ENCODE data around the gene TUT1.
"Not testable (repeated sequence)": the region's sequence is repeated elsewhere in the genome, so short reads cannot be mapped to it uniquely, and the experiment has no call there.

The TUT1 gene

GRCh38 chr11:62556108-62556874 lies 35.0 kb downstream of the TUT1 start:
- peak; percentile 85 for DNase-seq (ENCODE audit: low read depth in 2 of 2)

GRCh38 chr11:62555464-62556107 lies 35.7 kb downstream of the TUT1 start:
- no peak for DNase-seq (ENCODE audit: low read depth in 2 of 2)

- DNase-seq (ENCODE audit: low read depth in 2 of 2) = no peak
These were observed 36.7 kb downstream of the TUT1 start for GRCh38 chr11:62554387-62555167.

GRCh38 chr11:62553839-62554361 lies 37.4 kb downstream of the TUT1 start:
- DNase-seq (ENCODE audit: low read depth in 2 of 2) = peak; percentile 56 to 63

- DNase-seq (ENCODE audit: low read depth in 2 of 2) = peak; percentile 81 to 82
These were observed 38.1 kb downstream of the TUT1 start for GRCh38 chr11:62553080-62553838.

GRCh38 chr11:62552485-62553079 lies 38.7 kb downstream of the TUT1 start:
- DNase-seq (ENCODE audit: low read depth in 2 of 2) = no peak

- DNase-seq (ENCODE audit: low read depth in 2 of 2) = not testable (repeated sequence)
These were observed 40.8 kb downstream of the TUT1 start for GRCh38 chr11:62550478-62550877.

- no peak for DNase-seq (ENCODE audit: low read depth in 2 of 2)
These were observed 42.6 kb downstream of the TUT1 start for GRCh38 chr11:62548545-62549335.

- no peak for DNase-seq (ENCODE audit: low read depth in 2 of 2)
These were observed 43.5 kb downstream of the TUT1 start for GRCh38 chr11:62547691-62548281.

- DNase-seq (ENCODE audit: low read depth in 2 of 2) = no peak
These were observed 44.2 kb downstream of the TUT1 start for GRCh38 chr11:62546929-62547625.

GRCh38 chr11:62546244-62546928 lies 44.9 kb downstream of the TUT1 start, which contains the start of gene AHNAK:
TSS of gene AHNAK (minus strand) at chr11:62546806. CDS start at chr11:62536098, 10,708 bp downstream.
- DNase-seq (ENCODE audit: low read depth in 2 of 2) = no peak

GRCh38 chr11:62545437-62546243 lies 45.7 kb downstream of the TUT1 start:
- peak; percentile 96 to 97 for DNase-seq (ENCODE audit: low read depth in 2 of 2)

- DNase-seq (ENCODE audit: low read depth in 2 of 2) = no peak
These were observed 46.5 kb downstream of the TUT1 start for GRCh38 chr11:62544581-62545436.

GRCh38 chr11:62543680-62544444 lies 47.5 kb downstream of the TUT1 start:
- DNase-seq (ENCODE audit: low read depth in 2 of 2) = no peak

GRCh38 chr11:62542750-62543567 lies 48.4 kb downstream of the TUT1 start:
- peak in 1 of 2 experiments; percentile 47 for DNase-seq (ENCODE audit: low read depth in 2 of 2)
